DND-41 (cell line): Measurements from ENCODE around the gene ZMIZ1.

Source experiments
- ATAC-seq: fragments of 200-7000 bp; cut with Tn5 transposase; 3 replicates; pipeline ENCODE4 v1.9.1; 2021; ENCODE audit warnings: low read depth; ENCODE audit not compliant: insufficient read depth
- DNase-seq: peaks from one replicate; pipeline ENCODE4 v3.0.0-alpha.2; 2020
- H2AFZ ChIP-seq: 2 replicates; pipeline ENCODE4 v1.6.0; 2012; ENCODE audit warnings: low read depth, low read length
- H3K27ac ChIP-seq: 2 replicates; pipeline ENCODE4 v1.5.1; 2012; ENCODE audit warnings: low read length, inconsistent platforms
- H3K27me3 ChIP-seq: fragments of 200-600 bp; sonication (generic); 2 replicates; pipeline ENCODE4 v1.6.0; 2012; ENCODE audit warnings: low read length, mild to moderate bottlenecking, inconsistent platforms; ENCODE audit not compliant: insufficient read depth, poor library complexity
- H3K36me3 ChIP-seq: 2 replicates; pipeline ENCODE4 v1.5.1; 2012; ENCODE audit warnings: low read length, inconsistent platforms; ENCODE audit not compliant: insufficient read depth
- H3K4me1 ChIP-seq: 2 replicates; pipeline ENCODE4 v1.5.1; 2012; ENCODE audit warnings: mild to moderate bottlenecking, low read length; ENCODE audit not compliant: insufficient read depth
- H3K4me2 ChIP-seq: 2 replicates; pipeline ENCODE4 v1.6.0; 2012; ENCODE audit warnings: mild to moderate bottlenecking, moderate library complexity, low read length, inconsistent platforms; ENCODE audit not compliant: insufficient read depth
- H3K4me3 ChIP-seq, 2 experiments: fragments of 200-600 bp in 1 of 2; shearing (Covaris generic) in 1 of 2; 2 replicates each; pipeline ENCODE4 v1.5.1; 2012 to 2016; ENCODE audit warnings: inconsistent platforms in 2 of 2, low read length in 2 of 2, mild to moderate bottlenecking in 2 of 2, low read depth in 1 of 2, moderate library complexity in 1 of 2
- H3K79me2 ChIP-seq: 2 replicates; pipeline ENCODE4 v1.6.0; 2012; ENCODE audit warnings: low read length, inconsistent platforms; ENCODE audit not compliant: insufficient read depth
- H3K9ac ChIP-seq: 2 replicates; pipeline ENCODE4 v1.6.0; 2012; ENCODE audit warnings: low read depth, mild to moderate bottlenecking, inconsistent platforms, low read length, moderate library complexity
- H3K9me3 ChIP-seq: 2 replicates; pipeline ENCODE4 v1.5.1; 2012; ENCODE audit warnings: low read length, moderate library complexity, mild to moderate bottlenecking, inconsistent platforms; ENCODE audit not compliant: insufficient read depth, severe bottlenecking
- H4K20me1 ChIP-seq: 2 replicates; pipeline ENCODE4 v1.6.0; 2012; ENCODE audit warnings: low read length; ENCODE audit not compliant: insufficient read depth
- CTCF ChIP-seq: IDR thresholded peaks from 2 replicates; pipeline ENCODE4 v1.5.1; 2012; ENCODE audit warnings: borderline replicate concordance, low read length, moderate library complexity, mild to moderate bottlenecking; ENCODE audit not compliant: poor library complexity, severe bottlenecking; ENCODE audit errors: extremely low read depth
- EZH2 ChIP-seq: IDR thresholded peaks from 3 replicates; pipeline ENCODE4 v1.6.1; 2012; ENCODE audit warnings: borderline replicate concordance, low read depth, mild to moderate bottlenecking, moderate library complexity, low read length, inconsistent platforms; ENCODE audit not compliant: severe bottlenecking

ZMIZ1 gene

GRCh38 chr10:79184657-79185056, 115.9 kb downstream of the ZMIZ1 start:
- Histone ChIP-seq H4K20me1 (peaks cover 55% of the 10 kb centered on the region), H3K27ac (peak overlapping the region; percentile 22; the same call in 1 of the 2 replicates), H3K27me3 (no peaks in the 10 kb centered on the region), H3K79me2 (no peaks in the 10 kb centered on the region), H3K4me3 (no peak overlapping the region), H3K4me2 (no peak overlapping the region), H3K9me3 (no peaks in the 10 kb centered on the region), H3K4me1 (no peaks in the 10 kb centered on the region), H3K36me3 (peaks cover 35% of the 10 kb centered on the region), H2AFZ (no peak overlapping the region), H3K9ac (no peak overlapping the region)
- ATAC-seq (no peak), DNase-seq (no peak)
- TF ChIP-seq EZH2 (no peak), CTCF (no peak)

GRCh38 chr10:79185067-79185774, 116.5 kb downstream of the ZMIZ1 start:
- Histone ChIP-seq H3K27ac (peak overlapping the region; percentile 22; the same call in 1 of the 2 replicates), H3K9ac (no peak overlapping the region), H3K27me3 (no peaks in the 10 kb centered on the region), H2AFZ (no peak overlapping the region), H3K9me3 (no peaks in the 10 kb centered on the region), H4K20me1 (peaks cover 53% of the 10 kb centered on the region), H3K4me1 (no peaks in the 10 kb centered on the region), H3K79me2 (no peaks in the 10 kb centered on the region), H3K36me3 (peaks cover 30% of the 10 kb centered on the region), H3K4me3 (no peak overlapping the region), H3K4me2 (no peak overlapping the region)
- no peak for ATAC-seq
- TF ChIP-seq CTCF, result no peak
- no peak for TF ChIP-seq EZH2
- no peak for DNase-seq

GRCh38 chr10:79185796-79186374, 117.1 kb downstream of the ZMIZ1 start:
- H4K20me1 ChIP-seq, result peaks cover 51% of the 10 kb centered on the region
- no peaks in the 10 kb centered on the region for H3K4me1 ChIP-seq
- no peak for DNase-seq
- H2AFZ ChIP-seq, result no peak overlapping the region
- no peak overlapping the region for H3K4me3 ChIP-seq
- no peak for ATAC-seq
- H3K4me2 ChIP-seq, result no peak overlapping the region
- H3K79me2 ChIP-seq, result no peaks in the 10 kb centered on the region
- H3K27me3 ChIP-seq, result no peaks in the 10 kb centered on the region
- TF ChIP-seq CTCF (no peak), EZH2 (no peak)
- peaks cover 28% of the 10 kb centered on the region for H3K36me3 ChIP-seq
- no peaks in the 10 kb centered on the region for H3K9me3 ChIP-seq
- H3K27ac ChIP-seq, result no peak overlapping the region
- H3K9ac ChIP-seq, result no peak overlapping the region
